Epidermal melanocyte (primary cell): ENCODE data around the gene TM9SF3.
"Not testable (repeated sequence)": the region's sequence is repeated elsewhere in the genome, so short reads cannot be mapped to it uniquely, and the experiment has no call there.

Experiments used
- DNase-seq: peaks from one replicate; pipeline ENCODE4 v3.0.0; 2011; ENCODE audit warnings: low spot score; ENCODE audit not compliant: insufficient read length

TM9SF3 gene

DNA sequence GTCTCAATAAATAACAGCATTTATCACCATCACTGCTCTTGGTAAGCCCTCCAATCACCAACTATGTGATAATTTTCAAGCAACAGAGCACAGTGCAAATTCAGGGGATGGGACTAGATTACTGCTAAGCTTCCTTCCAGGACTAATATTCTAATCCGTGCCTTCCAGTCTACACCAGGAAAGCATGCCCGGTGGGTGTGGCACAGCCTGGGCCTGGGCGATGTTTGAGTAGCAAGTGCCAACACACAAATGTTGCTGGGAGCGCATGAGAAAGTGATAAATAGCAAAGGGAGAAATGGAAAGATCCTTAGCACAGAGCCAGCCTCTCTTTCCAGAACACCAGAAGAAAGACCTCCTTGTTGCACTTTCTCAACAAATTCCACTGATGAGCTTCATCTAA lies 13.5 kb upstream of the TM9SF3 start:
- DNase-seq, result no peak

DNA sequence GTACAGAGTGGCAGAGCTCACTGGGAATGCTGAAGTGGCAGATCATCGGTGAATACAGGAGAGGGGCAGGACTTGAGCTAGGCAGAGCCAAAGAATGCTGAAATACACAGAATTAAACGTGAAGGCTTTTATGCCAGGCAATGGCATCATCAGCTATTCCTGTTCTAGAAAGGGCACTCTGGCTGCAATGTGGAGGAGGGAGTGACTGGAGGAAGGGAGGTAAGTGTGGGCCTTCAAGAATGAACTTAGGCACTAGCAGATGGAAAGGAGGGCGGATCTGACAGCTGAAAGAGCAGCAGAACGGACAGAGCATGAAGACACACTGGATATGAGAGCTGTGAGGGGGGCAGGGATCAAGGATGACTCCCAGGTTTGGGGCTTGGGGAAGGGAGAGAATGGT lies 12.0 kb upstream of the TM9SF3 start:
- no peak for DNase-seq

DNA sequence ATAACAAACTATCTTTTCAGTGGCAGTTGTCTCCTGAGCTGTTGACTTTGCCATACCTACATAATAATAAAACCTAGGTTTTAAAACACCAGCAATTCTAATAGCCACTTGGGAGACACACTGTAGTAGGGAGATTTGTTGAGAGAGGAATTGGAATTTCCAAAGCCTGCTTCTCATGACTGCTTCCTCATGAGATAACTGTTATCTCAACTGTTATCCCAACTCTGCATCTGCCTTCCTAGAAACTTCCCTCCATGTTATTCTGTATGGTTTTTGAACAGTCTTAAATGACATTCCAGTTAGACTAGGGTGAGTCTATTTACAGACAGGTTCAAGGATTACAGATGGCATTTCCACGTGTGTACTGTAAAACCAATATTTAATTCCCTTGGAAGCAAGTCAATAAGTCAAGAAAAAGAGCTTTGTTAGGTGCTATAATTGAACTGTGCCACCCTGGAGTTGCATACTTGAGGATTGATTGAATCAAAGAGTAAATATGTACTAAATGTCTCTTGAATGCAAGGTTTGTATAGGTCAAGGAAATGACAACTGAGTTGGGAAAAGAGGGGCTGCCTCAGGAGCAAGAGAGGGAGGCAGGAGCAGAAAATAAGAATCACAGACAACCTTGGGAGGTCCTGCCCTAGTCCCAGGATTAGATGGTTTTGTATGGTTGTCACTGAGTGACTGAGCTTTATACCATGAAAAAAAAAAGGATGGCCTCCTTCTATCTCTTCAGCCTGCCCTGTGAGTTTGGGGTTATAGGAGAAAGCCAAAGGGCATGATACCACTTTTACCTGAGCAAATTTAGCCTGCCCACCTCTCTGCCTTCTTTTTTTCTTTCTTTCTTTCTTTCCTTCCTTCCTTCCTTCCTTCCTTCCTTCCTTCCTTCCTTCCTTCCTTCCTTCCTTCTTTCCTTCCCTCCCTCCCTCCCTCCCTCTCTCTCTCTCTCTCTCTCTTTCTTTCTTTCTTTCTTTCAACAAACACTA lies 9.9 kb upstream of the TM9SF3 start:
- DNase-seq, result no peak

DNA sequence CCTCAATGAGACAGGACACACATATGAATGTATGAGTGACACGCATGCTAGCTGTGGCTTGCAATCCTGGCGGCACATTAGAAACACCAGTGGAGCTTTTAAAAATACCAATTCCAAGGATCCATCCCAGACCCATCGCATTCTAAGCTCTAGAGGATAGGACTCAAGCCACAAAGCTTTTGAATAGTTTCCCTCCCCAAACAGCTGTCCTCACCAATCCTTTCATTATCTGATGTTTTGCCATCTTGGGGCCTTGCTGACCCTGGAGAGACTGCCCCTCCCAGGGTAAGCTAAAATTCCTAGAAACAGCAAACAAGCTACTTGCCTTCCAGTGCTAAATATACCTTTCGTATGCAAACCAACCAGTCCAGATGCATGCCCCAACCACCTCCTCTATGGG lies 8.9 kb upstream of the TM9SF3 start:
- DNase-seq, result no peak

DNA sequence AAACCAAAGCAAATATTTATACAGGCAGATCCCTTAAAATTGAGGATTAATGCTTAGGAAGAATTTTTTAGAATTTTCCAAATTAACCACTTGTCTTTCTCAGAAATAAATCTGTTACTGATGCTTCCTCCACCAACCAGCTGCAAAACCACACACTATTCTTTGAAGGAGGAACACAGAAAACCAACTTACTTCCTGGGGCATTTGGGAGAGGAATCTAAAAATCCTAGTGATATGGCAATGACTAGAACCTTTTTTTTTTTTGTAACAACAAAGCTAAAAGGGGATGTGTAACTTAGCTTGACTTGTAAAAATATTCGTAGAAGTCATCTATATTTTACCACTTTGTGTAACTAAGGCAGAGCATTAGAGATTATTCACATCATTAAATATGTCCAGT lies 5.1 kb upstream of the TM9SF3 start:
- no peak for DNase-seq

DNA sequence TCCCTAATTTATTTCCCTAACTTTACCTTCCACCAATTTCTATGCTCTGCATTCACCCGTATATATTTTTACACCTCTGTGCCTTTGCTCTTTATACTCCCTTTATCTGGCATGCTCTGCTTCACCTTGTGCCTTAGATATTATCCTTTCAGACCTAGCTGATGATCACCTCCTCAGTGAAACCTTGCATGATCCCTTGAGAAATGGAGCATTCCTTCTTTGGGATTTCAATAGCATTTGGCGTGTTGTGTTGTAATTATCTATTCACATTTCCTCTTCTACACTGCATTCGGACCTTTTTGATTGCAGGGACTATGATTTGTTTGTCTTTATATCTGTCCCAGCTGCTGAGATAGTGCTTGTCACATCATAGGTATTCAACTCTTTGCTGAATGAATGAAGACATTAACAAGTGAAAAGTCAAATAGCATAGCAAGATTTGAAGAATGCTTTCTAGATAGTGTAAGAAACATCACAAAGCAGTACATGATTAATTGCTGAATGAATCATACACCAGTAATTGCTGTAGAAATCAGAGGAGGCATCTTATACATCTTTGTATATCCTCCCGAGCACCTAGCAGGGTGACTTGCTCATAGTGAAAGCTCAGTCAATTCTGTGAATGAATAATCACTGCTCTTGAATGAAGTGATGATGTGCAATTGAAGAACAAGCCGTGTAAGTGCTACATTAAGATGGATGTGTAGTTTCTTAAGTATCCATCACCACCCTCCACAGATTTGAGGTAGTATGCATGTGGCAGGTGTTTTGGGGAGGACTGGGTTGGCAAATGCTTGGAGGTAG lies 2.0 kb upstream of the TM9SF3 start:
- DNase-seq, result no peak

DNA sequence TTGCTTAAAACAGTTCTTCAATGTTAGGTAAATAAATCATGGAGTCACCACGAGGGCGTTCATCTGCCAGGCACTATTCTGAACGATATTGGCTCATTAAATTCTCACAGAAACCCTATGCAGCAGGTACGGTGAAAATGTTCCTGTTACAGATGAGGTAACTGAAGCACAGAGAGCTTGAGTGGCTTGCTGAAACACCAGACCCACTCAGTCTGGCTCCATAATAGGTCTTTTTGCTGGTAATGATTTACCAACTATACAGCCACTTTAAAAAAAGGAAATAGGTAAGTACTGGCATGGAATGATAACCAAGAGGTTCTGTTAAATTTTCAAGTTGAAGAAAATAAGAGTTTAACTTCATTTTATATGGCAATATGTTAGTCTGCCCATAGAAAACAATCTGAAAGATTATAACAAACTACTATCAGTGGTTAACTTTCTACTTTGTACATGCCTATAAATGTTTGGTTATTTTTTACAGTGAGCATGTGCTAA lies 1.3 kb upstream of the TM9SF3 start:
- no peak for DNase-seq

DNA sequence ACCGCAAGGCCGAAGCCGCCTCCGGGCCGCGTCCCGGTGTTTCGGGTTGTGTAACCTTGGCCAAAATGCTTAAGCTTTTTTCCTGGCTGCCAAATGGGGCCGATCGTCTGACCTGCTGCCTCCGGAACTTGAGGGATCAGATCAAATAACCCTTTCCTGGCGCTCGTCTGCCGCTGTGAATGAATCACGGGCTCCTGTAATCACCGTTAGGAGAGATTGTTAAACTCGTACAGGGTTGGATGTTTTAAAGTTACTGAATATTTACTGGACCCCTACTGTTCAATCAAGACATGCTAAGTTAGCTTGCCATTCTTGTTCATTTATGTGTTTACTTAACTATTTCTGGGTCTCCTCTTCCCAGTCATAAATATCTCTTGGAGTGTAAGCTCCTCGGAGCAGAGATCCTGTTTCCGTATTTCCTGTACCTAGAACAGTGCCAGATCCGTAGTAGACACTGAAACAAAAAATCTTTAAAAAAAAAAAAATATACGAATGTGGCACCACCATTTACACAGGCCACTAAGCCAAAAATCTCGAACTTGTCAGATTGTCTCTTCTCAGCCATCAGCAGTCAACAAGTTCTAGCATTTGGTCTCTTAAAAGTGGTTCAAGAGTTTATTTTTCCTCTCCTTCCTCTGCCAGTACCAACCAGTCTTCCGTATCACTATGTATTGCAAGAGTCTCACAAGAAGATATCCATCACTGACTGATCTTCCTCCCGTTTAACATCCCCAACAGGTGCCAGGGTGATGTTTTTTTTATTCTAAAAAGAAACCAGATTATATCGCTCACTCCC lies 650 bp upstream of the TM9SF3 start:
- DNase-seq, result no peak

DNA sequence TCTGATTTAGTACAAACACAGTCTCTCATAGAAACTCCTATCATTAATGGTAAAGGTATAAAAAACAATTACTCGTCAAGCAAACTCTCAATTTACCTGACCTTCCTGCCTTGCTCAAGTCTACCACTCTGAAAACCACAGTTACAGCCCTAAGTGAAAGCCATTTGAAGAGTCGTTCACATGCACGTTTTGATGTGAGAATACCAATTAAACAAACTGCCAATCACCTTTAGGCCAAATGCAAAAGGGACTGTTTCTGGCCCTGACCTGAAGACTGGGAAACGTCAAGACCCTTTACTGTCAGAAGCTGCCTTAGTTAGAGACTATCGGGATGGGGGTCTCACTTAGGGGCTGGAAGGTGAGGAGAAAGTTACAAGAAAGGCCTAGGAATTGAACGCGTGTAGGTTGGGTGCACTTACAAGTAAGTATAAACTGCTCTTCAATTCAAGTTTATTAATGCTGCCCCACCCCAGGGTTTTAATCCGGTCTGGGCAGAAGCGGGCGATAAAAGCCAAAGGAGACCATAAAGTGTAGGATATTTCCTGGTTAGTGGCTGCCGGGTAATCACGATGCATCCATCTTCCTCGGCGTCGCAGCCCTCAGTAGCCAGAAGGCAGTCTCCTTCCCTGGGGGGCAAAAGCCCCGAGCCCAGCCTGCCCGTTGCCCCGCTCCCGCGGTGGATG lies 935 bp downstream of the TM9SF3 start:
- DNase-seq, result no peak

DNA sequence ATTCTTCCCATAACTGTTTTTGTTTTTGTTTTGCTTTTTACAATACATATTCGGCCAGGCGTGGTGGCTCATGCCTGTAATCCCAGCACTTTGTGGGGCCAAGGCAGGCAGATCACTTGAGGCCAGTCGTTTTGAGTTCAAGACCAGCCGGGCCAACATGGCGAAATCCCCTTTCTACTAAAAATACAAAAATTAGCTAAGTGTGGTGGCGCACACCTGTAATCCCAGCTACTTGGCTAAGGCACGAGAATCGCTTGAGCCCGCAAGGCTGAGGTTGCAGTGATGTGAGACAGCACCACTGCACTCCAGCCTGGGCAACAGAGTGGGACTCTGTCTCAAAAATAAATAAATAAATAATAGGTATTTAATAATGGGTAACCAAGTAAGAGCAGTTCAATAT lies 2.3 kb downstream of the TM9SF3 start:
- no peak for DNase-seq

DNA sequence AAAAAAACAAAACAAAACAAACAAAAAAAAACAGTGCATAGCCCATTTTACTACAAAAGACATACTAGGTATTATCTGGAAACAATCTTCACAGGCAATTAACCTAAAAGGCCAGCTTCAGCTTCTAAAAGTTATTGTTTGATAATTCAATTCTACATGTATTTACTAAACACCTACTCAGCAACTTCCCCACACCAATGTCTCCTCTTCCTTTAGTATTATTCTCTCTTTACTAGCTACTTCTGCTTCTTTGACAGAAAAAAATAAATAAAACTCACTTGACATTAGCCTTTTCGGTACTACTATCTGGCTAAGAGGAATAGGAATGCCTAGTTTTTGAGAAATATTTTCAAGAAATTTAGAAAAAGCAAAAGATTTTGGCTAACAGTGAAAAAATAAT lies 2.8 kb downstream of the TM9SF3 start:
- DNase-seq, result no peak

DNA sequence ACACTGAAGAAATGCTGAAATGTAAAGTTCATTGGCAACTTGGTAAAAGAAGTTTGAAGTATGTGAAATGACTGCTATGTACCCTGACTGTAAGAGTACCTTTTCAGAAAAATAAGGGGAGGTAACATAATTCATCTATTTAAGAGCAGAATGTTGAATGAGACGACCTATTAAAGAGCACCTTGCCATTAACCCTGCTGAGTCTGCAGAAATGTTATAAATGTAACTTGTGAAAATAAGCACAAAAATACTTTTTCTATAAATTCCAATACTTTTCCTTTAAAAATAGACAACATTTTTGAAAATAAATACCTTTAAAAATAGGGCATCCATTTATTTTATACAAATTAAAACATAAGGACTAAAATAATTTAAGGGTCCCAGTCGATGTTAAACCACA lies 7.7 kb downstream of the TM9SF3 start:
- DNase-seq, result no peak

DNA sequence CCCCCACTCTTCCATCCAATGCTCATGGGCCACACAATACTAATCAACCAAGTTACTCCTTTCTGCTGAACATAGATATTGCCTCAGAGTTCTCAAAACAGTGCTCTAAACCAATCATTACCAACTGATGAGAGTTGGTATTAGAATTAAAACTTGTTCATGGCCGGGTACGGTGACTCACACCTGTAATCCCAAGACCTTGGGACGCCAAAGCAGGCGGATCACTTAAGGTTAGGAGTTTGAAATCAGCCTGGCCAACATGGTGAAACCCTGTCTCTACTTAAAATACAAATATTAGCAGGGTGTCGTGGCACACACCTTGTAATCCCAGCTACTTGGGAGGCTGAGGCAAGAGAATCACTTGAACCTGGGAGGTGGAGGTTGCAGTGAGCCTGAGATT lies 8.2 kb downstream of the TM9SF3 start:
- DNase-seq, result no peak

DNA sequence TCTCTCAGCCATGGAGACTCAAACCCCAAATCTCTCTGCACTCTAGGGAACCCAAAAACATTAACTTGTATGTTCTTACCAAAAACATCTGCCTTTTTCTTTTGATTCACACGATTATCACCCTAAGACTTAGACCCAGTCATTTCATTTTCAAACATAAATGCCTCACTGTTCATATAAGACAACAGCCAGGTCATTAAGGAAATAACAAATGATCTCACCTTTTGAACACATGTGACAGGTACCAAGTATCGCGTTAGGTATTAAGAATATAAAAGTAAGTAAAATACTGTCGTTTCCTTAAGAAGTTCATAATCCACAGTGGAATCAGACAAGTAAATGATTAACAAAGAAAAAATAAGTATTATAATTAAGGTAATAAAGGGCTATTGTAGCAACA lies 8.8 kb downstream of the TM9SF3 start:
- no peak for DNase-seq

DNA sequence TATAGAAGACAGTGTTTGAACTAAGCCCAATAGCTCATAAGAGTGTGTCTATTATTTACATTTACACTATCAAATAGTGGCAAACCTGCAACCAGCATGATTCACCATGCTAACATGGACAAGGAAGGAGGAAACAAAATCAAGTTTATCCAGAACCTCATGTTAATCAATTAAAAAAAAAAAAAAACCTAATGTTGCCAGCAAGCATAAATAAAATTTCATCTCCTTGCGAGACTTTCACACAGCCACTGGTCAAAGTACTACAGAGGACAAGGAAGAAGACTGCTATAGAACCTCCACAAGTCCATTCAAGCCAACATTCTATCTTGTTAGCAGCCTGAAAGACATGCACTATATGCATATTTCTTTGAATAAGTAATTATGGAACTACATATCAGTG lies 9.7 kb downstream of the TM9SF3 start:
- DNase-seq, result no peak

DNA sequence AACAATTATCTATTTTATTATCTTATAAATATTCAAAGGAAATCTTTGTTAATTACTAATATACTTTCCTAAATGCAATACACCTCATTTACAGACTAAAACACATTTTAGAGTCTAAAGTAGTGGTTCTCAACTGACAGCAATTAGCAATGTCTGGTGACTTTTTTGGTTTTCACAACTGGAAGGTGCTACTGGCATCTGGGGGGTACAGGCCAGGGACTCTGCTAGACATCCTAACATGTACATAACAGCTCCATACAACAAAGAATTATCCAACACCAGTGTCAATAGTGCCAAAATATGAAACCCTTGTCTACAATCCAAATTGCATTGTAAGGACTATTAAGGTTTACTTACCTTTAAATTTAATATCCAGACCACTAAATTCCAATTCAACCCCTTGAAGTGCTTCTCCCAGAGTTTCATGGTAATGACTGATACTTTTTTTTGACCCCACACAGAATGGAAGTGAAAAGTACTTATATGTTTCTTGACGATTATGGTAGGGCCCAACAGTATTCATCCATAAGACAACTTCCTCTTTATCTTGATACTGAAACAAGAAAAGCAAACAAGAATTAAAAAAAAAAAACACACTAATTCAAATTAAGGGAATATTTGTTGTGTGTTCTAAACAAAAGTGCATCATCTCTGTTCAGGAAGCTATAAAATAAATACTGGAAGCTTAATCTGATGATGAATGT lies 10.4 kb downstream of the TM9SF3 start:
- no peak for DNase-seq

DNA sequence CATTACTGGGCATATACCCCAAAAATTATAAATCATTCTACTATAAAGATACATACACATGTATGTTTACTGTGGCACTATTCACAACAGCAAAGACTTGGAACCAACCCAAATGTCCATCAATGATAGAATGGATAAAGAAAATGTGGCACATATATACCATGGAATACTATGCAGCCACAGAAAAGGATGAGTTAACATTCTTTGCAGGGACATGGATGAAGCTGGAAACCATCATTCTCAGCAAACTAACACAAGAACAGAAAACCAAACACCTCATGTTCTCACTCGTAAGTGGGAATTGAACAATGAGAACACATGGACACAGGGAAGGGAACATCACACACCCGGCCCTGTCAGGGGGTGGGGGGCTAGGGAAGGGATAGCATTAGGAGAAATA lies 12.2 kb downstream of the TM9SF3 start:
- not testable (repeated sequence) for DNase-seq

DNA sequence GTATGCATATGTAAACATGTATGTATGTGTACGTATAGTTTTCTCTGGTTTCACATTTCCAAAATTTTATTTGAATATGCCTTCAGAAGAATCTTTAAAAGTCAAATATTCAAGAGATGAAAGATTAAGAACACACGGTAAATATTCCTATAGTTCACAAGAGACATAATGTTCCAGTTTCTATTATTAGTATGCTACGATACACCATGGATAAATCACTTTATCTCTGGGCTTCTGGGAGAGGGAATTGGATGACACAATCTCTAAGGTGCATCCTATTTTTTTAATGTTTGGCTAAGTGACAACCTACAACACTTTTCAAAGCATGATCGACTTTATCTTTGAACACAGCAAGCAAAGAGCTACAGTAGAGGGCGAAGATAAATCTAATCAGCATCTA lies 13.8 kb downstream of the TM9SF3 start:
- no peak for DNase-seq

DNA sequence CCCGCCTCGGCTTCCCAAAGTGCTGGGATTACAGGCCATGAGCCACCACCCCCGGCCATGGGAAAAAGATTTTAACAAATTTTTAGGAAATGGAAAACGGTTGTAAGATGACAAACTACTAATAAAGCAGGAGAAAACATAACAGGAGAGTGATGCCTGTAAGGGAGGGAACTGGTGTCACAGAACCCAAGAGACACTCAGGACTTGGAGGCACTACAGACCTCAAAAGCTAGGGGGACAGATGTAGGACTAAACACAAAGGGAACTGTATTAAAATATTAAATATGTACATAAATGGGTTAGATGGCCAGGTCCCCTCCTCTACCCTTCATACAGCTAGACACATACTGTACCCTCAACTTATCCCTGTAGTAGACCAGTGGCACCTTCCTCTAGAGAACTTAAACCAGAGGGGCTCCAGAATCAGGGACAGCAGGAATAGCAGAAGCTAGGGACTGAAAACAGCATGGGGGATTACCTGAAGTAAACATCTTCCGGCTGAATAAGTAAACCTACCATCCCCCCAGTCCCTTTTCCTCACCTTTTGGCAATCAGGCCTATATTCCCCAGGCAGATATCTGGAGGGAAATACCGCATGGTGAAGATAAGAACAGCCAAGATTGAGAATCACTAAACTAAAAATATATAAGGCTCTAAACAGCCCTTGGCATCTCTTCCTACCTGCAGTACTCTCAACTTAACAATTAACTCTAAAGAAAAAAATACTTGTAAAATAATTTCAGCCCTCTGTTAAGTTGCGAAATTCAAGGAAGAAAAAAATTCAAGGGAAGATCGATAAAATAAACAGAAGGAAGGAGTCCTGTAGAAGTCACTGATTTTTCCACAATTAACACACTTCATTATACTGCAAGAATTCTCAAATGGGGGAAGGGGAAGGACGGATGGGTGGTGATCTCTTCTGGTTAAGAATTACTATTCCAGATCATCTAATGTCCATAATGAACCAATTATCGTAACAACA lies 15.5 kb downstream of the TM9SF3 start:
- DNase-seq, result no peak
